Measurements from ENCODE around the gene SVEP1.
"Not testable (repeated sequence)": the region's sequence is repeated elsewhere in the genome, so short reads cannot be mapped to it uniquely, and the experiment has no call there.

SVEP1 gene

DNA sequence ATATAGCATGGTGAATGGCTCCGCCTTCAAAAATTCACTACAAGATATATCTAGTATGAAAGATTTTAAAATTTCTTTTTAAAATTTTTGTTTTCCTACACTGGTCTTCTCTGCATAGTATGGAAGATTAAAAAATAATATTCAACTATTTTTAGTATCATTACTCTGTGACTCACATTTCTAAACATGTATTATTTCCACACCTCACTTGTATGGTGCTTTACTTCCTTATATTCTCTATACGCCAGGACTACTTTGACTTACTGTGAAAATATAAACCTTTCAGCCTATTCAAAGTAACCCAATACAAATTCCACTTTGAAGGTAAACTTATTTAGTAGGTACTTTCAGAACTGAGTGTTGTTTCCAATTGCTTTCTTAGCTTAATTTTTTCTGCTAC, 215.1 kb downstream of the SVEP1 start:
- DNase-seq (ENCODE audit: low spot score) = no peak

DNA sequence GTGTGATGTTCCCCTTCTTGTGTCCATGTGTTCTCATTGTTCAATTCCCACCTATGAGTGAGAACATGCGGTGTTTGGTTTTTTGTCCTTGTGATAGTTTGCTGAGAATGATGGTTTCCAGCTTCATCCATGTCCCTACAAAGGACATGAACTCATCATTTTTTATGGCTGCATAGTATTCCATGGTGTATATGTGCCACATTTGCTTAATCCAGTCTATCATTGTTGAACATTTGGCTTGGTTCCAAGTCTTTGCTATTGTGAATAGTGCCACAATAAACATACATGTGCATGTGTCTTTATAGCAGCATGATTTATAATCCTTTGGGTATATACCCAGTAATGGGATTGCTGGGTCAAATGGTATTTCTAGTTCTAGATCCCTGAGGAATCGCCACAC, 220.5 kb downstream of the SVEP1 start:
- not testable (repeated sequence) for DNase-seq (ENCODE audit: low spot score)

DNA sequence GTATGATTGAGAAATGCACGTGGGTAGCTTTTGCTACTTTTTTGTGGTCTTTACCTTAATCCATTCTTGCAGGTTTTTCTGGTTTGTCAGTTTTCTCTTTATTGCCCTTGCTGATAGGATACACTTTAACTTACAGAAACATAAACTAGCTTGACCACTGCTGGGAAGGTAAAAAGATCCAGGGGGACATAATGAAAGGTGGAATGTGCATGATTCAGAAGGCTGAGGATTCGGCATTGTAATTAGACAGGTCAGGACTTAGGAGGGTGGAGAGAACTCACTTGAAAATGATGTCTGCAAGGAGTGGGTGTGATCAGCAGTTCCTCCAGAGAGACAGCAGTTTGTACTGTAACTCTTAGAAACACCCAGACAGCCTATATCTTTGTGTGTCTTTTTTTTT, 222.0 kb downstream of the SVEP1 start:
- no peak for DNase-seq (ENCODE audit: low spot score)

DNA sequence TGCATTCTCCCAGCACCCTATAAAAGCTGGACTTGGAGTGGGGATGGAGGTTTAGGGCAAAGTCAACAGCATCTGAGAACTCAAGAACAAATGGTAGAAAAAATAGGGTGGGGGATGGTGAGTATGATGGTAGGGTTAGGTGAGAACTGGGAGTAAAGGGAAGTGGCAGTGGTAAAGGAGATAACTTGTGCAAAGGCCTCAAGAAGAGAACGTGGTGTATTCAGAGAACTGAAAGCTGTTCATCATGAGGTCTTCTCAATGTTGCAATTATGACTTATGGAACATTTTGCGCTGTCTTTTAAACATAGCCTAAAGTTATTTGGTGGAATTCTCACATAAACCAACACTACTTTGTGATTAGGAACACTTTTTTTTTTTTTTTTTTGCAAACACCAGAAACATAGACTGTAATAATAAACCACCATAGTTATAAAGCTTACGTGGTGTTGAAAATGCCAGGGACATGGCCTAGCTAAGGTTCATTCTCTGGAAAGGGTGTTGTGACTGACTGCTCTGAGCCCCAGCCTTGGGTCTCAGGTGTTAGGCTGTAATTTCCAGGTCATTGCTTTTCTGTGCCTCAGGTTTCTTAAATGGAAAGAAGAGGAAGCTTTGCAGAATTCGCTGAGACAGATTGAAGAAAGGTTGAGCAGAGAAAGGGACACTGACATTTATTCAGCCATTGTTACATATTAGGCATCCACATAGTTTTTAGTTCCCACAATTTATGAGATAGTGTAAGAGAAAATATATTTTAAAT, 222.7 kb downstream of the SVEP1 start:
- DNase-seq (ENCODE audit: low spot score) = no peak

DNA sequence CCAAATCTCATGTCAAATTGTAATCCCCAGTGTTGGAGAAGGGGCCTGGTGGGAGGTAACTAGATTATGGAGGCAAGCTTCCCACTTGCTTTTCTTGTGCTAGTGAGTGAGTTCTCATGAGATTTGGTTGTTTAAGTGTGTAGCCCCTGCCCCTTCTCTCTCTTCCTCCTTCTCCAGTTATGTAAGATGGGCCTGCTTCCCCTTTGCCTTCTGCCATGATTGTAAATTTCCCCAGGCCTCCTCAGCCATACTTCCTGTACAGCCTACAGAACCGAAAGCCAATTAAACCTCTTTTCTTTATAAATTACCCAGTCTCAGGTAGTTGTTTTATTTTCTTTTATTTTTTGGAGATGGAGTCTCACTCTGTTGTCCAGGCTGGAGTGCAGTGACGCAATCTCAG, 223.6 kb downstream of the SVEP1 start:
- DNase-seq (ENCODE audit: low spot score) = no peak

DNA sequence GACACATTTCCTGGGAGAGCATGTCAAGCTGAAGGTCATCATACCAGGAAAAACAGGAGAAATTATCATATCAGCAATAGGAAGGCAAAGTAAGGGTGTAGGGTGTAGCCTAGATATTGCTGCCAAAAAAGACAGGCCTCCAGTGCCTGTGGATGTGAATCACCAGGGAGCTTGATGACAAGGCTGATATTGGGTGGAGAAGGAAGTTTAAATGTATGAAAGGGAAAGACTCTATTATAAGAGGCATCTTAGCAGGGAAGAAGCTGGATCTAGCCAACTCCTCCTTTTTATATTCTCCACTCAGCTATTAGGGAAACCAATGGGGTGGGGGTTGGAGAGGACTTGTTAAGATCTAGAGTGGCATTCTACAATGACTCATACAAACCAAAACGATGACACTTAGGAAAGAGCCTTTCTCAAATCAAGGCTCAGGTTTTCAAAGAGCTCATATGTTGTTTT, 228.5 kb downstream of the SVEP1 start:
- DNase-seq (ENCODE audit: low spot score) = peak; percentile 25

DNA sequence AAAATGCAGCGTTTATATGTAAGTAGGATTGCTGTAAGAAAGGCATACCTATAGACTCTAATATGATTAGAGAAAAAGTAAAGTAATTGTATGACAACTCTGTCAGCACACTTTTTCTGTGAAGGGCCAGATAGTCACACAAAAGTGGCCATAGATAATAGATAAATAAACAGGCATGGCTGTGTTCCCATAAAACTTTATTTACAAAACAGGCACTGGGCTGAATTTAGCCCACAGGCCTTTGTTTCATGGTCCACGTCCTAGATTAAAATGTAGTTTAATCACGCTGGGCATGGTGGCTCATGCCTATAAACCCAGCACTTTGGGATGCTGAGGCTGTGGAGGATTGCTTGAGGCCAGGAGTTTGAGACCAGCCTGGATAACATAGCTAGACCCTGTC, 233.2 kb downstream of the SVEP1 start:
- no peak for DNase-seq (ENCODE audit: low spot score)

DNA sequence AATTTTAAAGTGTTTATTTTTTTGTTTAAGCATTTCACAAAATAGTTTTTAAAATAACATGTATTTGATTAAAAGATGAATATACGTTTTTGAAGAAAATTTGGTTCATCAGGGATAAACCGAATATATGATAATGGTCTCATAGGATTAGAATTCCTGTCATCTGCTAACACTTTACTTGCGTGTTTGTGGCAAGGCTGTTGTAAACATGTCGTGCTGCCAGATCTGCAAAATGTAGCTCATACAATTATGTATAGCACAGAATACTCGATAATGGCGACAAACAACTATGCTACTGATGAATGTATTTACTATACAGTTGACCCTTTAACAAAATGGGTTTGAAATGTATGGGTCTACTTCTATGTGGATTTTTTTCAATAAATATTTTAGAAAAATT, 234.7 kb downstream of the SVEP1 start:
- DNase-seq (ENCODE audit: low spot score) = no peak

DNA sequence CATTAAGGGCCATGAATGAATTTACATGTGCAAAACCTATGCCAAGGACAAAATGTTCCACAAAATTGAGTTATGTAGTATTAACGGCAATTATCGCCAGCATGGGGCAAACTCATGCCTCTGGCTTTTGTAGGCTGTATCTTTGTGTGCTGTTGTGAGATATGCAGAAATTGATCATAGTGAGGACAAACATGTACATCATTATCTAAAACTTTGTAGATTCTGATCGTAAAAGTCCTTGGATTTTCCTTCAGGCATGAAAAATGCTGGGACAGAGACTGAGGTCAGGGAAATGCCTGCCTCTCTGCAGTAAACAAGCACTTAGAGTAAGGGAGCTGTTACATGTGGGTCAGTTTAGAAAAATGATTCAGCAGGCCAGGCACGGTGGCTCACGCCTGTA, 236.0 kb downstream of the SVEP1 start:
- DNase-seq (ENCODE audit: low spot score) = no peak

DNA sequence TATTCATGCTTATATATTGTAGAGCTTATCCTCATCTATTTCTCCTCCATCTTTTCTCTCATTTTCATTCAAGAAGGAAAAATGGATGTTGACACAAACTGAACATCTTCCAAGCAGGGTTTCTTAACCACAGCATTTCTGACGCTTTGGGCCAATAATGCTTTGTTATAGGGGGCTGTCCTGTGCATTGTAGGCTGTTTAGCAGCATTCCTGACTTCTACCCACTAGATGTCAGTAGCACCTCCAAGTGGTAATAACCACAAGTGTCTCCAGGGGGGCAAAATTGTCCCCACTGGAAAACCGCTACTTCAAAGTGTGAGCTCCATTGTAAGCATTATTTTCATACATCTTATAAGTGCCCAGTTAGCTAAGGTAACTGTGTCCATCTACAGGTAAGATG, 239.2 kb downstream of the SVEP1 start:
- peak; percentile 34 for DNase-seq (ENCODE audit: low spot score)

DNA sequence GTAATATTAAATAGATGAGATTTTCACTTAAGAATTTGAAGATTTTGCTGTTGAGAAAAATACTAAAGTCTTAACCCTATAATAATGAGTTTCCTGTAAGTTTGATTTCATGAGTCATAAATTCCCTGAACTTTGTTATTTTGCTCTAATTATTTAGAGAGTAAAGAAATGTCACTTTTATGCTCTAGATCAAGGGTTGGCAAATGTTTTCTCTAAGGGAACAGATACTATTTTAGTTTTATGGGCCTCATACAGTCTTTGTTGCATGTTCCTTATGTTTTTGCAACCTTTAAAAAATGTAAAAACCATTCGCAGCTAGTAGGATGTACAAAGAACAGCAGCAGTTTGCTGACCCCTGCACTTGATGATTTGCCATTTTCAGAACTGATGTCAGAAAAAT, 241.4 kb downstream of the SVEP1 start:
- no peak for DNase-seq (ENCODE audit: low spot score)

DNA sequence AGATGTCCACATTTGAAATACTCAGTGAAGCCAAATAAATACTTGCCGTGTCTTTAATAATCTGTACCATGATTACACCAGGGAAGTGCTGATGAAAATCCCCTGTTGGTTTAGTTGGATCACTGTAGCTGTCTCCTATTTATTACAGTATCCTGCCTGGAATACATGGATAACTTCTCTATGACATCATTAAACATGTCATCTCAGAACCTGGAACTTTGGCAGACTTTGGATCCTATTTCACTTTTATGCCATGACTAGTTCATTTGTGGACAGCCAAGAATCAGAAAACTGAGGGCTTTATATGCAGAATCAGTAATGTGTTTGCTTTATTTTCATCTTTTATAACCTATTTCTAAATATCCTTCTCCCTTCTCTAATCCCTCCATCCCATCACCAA, 241.8 kb downstream of the SVEP1 start, which contains the start of gene TXNDC8:
Gene TXNDC8 (minus strand): TSS at position 137 of the 400 bp plus-strand sequence.
- no peak for DNase-seq (ENCODE audit: low spot score)

DNA sequence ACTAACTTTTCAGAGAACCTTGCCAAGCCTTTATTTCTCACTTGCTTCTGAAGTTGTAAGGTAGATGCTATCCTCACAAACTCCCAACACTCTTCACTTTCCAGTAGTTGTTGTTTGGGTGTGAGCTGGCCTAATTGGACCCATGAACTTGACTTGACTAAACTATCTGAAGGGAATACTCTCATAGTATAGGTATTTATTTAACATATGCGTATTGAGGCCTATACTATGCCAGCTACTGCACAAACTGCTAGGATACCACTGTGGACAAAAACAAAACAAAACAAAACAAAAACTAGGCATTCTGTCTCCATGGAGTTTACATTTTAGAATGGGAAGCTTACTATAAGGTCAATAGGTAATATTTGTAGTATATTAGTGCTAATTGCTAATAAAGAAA, 243.2 kb downstream of the SVEP1 start:
- DNase-seq (ENCODE audit: low spot score) = no peak

DNA sequence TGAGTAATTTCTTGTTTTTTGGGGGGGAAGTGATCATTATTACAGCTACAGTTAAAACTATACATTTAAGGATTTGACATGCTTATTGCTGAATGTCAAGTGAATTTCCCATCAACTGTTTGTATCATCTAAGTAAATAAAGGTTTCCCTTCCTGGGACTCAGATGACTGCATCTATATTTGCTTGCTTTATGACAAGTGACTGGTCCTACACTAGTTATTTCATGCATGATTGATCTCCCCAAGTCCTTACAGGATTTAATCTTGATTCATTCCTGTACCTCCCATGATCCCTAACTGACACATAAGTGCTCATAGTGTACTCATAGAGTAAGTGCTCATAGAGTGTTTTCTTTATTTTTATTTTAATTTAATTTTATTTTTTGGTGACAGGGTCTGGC, 244.7 kb downstream of the SVEP1 start:
- no peak for DNase-seq (ENCODE audit: low spot score)

DNA sequence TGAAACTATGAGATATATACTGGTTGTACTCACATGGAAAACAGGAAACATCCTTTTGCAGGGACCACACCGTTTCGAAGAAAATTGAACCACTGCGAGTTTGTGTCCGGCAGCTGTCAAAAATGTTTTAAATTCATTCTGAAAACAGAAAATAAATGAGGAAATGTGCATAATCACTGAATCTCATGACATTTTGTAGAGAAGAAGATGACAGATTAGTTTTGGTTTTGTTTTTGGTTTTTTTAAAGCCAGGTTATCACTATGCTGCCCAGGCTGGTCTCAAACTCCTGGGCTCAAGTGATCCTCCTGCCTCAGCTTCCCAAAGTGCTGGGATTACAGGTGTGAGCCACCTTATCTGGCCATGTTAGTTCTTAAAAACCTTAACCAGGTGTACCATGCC, 245.4 kb downstream of the SVEP1 start:
- no peak for DNase-seq (ENCODE audit: low spot score)

DNA sequence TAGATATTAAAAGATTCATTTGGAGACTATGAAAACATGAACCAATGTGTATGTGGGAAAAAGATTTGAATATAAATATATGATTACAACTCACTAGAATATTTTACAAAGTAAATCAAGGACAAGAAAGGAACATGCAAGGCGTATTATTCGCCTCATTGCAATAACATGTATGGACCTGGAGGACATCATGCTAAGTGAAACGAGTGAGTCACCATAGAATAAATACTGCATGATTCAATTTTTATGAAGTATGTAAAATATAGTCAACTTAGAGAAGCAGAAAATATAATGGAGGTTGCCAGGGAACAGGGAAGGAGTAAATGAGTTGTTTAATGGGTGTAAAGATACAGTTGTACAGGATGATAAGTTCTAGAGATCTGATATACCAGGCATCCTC, 246.8 kb downstream of the SVEP1 start:
- DNase-seq (ENCODE audit: low spot score) = no peak

DNA sequence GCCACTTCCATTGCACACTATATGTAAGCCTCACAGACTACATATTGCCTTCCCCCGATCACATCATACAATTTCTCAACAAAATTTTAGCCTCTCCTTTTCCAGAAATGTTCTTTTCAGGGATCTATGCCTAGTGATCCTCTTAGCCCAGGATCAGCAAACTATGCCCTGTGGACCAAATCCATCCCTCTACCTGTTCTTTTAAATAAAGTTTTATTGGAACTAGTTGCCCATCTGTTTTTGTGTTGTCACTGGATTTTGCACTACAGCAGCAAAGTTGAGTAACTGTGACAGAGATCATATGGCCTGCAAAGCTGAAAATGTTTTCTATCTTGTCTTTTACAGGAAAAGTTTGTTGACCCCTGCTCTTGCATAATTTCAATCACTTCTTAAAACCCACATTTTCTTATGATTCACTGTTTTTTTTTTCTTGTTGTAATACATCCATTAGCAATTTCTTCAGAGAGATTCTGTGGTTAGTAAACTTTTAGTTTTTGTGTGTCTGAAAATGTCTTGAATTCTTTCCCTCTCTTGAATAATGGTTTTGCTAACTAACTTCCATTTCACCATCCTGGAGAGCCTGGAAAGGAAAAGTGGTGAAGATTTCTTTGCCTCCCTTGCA, 248.9 kb downstream of the SVEP1 start:
- DNase-seq (ENCODE audit: low spot score) = no peak

DNA sequence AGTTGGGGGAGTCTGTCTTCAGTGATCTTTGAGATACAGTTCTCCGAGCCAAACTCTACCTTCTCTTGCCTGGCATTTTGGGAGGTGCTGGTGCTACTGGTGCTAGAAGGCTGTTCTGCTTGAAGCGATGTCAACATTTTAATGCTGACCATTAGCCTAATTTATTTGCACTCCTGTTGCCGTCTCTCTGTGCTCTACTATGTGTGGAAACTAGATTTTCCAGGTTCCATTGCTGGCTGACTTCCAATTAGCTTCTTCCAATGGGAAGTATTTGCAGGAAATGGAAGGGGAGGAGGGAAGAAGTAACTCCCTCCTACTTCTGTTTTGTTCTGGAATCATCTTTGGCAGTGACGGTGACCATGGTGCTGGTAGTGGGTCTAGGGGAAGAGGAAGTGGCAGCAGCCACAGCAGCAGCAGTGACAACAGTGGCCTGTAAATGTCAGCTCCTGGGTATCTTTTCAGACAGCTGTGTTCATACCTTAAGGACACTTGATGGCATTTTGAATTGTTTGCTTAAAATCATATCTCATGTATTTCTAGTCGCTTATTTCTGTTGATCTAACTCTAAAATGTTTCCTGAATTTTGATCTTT, 249.8 kb downstream of the SVEP1 start:
- no peak for DNase-seq (ENCODE audit: low spot score)

DNA sequence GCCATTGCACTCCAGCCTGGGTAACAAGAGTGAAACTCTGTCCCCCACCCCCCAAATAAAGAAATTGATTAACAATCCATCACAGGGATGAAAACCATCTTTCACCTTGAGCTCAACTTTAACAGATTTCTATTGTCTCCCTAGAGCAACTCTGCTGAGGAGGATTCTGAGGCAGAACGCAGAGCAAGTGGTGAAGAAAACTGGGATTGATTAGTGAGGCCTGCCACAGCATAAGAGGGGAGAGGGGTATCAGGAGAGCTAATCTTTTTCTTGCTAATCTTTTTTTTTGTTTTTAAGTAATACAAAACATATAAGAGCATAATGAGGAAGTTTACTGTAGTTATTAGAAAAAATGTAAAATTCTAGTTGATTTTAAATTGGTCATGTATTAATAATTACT, 250.8 kb downstream of the SVEP1 start:
- no peak for DNase-seq (ENCODE audit: low spot score)

DNA sequence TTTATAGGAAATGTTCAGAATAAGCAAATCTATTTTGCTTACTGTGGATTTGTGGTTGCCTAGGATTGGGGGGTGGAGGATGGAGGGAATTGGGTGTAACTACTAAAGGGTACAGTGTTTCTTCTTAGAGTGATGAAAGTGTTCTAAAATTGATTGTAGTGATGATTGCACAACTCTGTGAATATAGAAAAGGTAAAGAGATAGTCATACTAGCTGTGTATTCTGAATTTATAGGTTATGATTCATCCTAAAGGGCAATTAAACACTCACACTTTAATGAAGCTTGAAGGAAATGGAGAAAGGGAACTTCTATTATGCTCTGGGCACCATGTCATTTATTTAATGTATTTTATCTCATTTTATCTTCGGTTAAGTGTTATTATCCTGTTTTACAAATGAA, 251.8 kb downstream of the SVEP1 start:
- DNase-seq (ENCODE audit: low spot score) = no peak

DNA sequence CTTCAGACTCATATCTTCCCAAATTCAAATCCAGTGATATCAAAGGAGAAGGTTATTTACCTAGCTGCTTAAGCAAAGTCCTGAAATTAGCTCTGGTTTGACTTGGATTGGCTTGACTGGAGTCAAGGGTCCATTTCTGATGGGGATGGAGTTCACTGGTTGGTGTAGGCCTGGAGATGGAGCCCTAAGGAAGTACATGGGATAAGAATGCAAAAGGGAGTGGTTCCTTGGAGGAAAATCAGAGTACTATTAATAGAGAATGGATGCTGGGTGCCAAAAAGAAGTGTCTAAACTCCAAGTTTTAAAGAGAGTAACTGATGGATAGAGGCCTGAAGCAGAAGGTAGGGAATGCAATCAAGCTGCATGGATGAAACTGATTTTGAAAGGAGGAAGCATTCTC, 255.7 kb downstream of the SVEP1 start:
- DNase-seq (ENCODE audit: low spot score) = no peak

DNA sequence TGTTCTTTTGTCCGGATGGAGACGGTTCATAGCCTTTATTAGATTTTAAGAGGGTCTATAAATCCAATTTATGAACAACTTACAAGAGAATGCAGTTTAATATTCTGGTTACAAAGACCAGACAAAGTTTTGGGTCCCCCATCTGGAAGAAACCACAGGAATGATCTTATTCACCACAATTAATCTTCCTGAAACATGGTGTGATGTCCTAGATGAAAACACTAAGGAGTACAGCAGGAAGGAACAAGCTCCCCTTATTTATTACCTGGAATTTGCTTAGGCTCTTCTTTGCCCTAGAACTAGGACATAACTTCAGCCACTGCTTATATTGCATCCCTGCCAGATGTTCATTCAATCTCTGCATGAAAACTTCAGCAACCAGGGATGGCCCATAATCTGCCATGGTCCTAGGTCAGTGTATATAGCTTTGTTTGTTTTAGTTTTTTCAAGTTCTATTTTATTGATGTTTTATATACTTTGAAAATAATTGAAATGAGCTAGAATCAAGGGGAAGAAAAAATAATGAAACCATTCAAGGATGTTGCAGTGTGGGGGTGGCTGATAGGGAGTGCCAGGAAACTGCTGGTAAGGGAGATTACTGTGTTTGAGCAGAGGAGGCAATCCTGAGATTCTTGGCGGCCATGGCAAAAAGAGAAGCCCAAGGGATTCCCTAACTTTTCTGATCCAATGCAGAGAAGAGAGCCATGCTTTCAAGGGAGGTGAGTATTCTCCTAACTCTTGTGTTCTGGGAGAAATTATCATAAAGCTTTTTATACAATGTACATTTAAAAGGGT, 258.7 kb downstream of the SVEP1 start:
- DNase-seq (ENCODE audit: low spot score) = no peak
